ENCODE data around the gene RHOC.

The RHOC gene

DNA sequence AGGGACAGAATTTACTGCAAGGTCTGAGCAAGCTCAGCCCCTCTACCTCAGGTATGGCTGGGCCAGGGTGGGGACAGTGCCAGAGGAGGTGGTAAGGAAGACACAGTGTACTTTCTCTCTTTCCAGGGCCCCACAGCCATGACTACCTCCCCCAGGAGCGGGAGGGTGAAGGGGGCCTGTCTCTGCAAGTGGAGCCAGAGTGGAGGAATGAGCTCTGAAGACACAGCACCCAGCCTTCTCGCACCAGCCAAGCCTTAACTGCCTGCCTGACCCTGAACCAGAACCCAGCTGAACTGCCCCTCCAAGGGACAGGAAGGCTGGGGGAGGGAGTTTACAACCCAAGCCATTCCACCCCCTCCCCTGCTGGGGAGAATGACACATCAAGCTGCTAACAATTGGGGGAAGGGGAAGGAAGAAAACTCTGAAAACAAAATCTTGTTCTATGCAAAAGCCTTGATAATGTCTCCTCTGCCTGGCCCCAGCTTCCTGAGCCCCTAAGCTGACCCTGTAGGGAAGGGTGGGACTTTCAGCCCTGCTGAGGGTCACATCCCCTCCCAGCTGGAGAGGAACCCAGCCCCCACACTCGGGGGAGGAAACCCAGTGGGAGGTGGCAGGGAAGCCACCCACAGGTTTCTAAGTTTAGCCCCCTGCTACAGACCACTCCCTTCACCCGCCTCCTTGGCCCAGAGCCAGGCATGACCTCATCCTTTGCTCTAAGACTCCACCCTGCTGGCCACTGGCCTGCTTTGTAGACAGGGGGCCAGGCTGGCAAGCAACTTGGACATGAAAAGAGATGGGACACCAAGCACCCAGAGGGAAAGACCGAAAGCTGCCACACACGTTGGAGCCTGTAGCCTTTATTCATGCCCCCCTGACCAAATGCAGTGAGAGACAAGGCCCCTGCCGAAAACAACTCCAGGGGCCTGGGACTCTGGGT, 6.4 kb downstream of the RHOC start:
- no peak overlapping the region for H3K4me3 ChIP-seq (ENCODE audit: low read depth, low read length, poor library complexity, severe bottlenecking)
- H3K4me2 ChIP-seq (ENCODE audit: low read length), result peak overlapping the region; percentile 58
- H4K20me1 ChIP-seq (ENCODE audit: insufficient read depth, low read length), result no peaks in the 10 kb centered on the region
- no peaks in the 10 kb centered on the region for H3K79me2 ChIP-seq (ENCODE audit: insufficient read depth, low read length)
- H3K9ac ChIP-seq (ENCODE audit: low read length), result peak overlapping the region; percentile 23; the same call in 1 of the 2 replicates
- no peaks in the 10 kb centered on the region for H3F3A ChIP-seq (ENCODE audit: insufficient read depth, low read length)
- H3K4me1 ChIP-seq (ENCODE audit: insufficient read depth, low read length, severe bottlenecking), result peaks cover 24% of the 10 kb centered on the region
- H3K9me2 ChIP-seq (ENCODE audit: low read depth, low read length), result no peaks in the 10 kb centered on the region
- H3K9me3 ChIP-seq (ENCODE audit: low read length), result no peaks in the 10 kb centered on the region
- H3K27ac ChIP-seq (ENCODE audit: low read depth, low read length, poor library complexity, severe bottlenecking), result peak overlapping the region; percentile 65
- H2AFZ ChIP-seq (ENCODE audit: low read length), result no peak overlapping the region
- no peaks in the 10 kb centered on the region for H3K27me3 ChIP-seq (ENCODE audit: insufficient read depth, low read length)
- peaks cover 6% of the 10 kb centered on the region; the same call in 1 of the 2 replicates for H3K36me3 ChIP-seq (ENCODE audit: insufficient read depth, low read length)
- no peak for TF ChIP-seq EZH2 (IDR thresholded peaks at IDR 0.05; ENCODE audit: borderline replicate concordance, low read length)
- TF ChIP-seq, protein P1, sequence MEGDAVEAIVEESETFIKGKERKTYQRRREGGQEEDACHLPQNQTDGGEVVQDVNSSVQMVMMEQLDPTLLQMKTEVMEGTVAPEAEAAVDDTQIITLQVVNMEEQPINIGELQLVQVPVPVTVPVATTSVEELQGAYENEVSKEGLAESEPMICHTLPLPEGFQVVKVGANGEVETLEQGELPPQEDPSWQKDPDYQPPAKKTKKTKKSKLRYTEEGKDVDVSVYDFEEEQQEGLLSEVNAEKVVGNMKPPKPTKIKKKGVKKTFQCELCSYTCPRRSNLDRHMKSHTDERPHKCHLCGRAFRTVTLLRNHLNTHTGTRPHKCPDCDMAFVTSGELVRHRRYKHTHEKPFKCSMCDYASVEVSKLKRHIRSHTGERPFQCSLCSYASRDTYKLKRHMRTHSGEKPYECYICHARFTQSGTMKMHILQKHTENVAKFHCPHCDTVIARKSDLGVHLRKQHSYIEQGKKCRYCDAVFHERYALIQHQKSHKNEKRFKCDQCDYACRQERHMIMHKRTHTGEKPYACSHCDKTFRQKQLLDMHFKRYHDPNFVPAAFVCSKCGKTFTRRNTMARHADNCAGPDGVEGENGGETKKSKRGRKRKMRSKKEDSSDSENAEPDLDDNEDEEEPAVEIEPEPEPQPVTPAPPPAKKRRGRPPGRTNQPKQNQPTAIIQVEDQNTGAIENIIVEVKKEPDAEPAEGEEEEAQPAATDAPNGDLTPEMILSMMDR (IDR thresholded peaks at IDR 0.05; ENCODE audit: low read length), result no peak

DNA sequence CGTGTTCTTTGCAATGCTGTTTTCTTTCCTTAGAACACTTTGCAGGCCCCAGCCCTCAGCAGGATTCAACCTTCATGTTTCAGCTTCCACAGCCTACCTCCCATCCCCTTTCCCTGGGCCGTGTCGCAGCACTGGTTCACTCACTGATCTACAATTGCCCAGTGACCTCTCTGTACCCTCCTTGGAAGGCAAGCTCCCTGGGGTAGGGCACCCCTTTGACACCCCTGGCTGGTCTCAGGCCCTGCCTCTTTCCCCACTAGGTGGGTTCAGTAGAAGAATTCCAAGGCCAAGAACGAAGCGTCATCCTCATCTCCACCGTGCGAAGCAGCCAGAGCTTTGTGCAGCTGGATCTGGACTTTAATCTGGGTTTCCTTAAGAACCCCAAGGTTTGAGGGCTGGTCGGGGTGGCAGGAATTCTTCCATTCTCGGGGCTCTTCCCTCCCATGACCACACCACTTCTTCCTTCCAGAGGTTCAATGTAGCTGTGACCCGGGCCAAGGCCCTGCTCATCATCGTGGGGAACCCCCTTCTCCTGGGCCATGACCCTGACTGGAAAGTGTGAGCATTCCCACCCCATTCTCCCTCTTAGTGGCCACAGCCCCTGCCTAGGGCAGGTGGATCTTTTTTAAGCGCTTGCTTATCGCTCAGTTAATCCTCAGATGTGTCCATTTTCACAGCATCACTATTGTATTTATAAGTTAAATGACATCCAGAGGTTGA, 7.3 kb downstream of the RHOC start:
- Histone ChIP-seq H4K20me1 (ENCODE audit: insufficient read depth, low read length) (no peaks in the 10 kb centered on the region), H3K9me2 (ENCODE audit: low read depth, low read length) (no peaks in the 10 kb centered on the region), H3K4me2 (ENCODE audit: low read length) (no peak overlapping the region), H3K9ac (ENCODE audit: low read length) (no peak overlapping the region), H3F3A (ENCODE audit: insufficient read depth, low read length) (no peaks in the 10 kb centered on the region), H3K4me3 (ENCODE audit: low read depth, low read length, poor library complexity, severe bottlenecking) (no peak overlapping the region), H3K9me3 (ENCODE audit: low read length) (no peaks in the 10 kb centered on the region), H3K79me2 (ENCODE audit: insufficient read depth, low read length) (no peaks in the 10 kb centered on the region), H3K36me3 (ENCODE audit: insufficient read depth, low read length) (peaks cover 15% of the 10 kb centered on the region), H3K4me1 (ENCODE audit: insufficient read depth, low read length, severe bottlenecking) (peaks cover 14% of the 10 kb centered on the region), H3K27ac (ENCODE audit: low read depth, low read length, poor library complexity, severe bottlenecking) (no peak overlapping the region), H3K27me3 (ENCODE audit: insufficient read depth, low read length) (no peaks in the 10 kb centered on the region), H2AFZ (ENCODE audit: low read length) (no peak overlapping the region)
- TF ChIP-seq, protein P1 (IDR thresholded peaks at IDR 0.05; ENCODE audit: low read length), result no peak
- TF ChIP-seq EZH2 (IDR thresholded peaks at IDR 0.05; ENCODE audit: borderline replicate concordance, low read length), result no peak

DNA sequence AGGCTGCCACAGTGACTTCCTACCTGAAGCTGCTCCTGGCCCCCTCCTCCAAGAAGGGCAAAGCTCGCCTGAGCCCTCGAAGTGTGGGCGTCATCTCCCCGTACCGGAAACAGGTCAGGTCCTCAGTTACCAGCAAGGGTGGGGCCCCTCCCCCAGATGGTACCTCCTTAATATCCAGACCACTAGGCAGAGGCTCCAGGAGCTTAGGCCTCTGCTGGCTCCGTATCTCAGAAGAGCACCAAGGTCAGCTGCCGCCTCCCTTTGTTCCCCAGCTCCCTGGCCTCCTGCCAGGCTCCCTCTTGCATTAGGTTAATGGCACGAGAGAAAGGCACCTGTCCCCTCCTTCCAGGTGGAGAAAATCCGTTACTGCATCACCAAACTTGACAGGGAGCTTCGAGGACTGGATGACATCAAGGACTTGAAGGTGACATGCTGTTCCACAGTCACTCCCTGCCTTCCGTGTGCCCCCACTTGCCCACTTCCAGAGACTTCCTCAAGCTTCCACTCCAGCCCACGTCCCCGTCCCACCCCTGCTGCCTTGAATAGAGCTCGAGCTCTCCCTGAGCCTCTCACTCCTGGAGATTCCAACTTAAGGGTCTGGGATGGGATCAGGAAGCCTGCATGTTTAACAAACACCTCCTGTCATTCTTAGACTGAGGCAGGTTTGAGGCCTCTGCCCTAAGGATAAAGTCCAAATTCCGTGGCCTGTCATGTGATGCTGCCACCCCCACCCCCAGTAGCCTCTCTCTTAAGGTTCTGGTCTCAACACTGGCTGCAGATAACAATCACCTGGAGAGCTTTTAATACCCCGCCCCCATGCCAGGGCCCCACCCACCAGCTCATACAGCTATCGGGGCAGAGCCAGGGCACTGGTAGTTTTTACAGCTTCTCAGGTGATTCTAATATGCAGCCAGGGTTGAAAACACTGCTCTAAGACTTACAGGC, 8.3 kb downstream of the RHOC start:
- H3K4me1 ChIP-seq (ENCODE audit: insufficient read depth, low read length, severe bottlenecking), result peaks cover 14% of the 10 kb centered on the region
- H3K27me3 ChIP-seq (ENCODE audit: insufficient read depth, low read length), result no peaks in the 10 kb centered on the region
- no peak overlapping the region for H3K4me2 ChIP-seq (ENCODE audit: low read length)
- H3K9me3 ChIP-seq (ENCODE audit: low read length), result no peaks in the 10 kb centered on the region
- H4K20me1 ChIP-seq (ENCODE audit: insufficient read depth, low read length), result no peaks in the 10 kb centered on the region
- H2AFZ ChIP-seq (ENCODE audit: low read length), result no peak overlapping the region
- no peak overlapping the region for H3K4me3 ChIP-seq (ENCODE audit: low read depth, low read length, poor library complexity, severe bottlenecking)
- H3K9me2 ChIP-seq (ENCODE audit: low read depth, low read length), result no peaks in the 10 kb centered on the region
- H3K36me3 ChIP-seq (ENCODE audit: insufficient read depth, low read length), result peaks cover 21% of the 10 kb centered on the region
- H3F3A ChIP-seq (ENCODE audit: insufficient read depth, low read length), result no peaks in the 10 kb centered on the region
- no peak overlapping the region for H3K27ac ChIP-seq (ENCODE audit: low read depth, low read length, poor library complexity, severe bottlenecking)
- H3K79me2 ChIP-seq (ENCODE audit: insufficient read depth, low read length), result no peaks in the 10 kb centered on the region
- no peak overlapping the region for H3K9ac ChIP-seq (ENCODE audit: low read length)
- TF ChIP-seq, protein P1 (IDR thresholded peaks at IDR 0.05; ENCODE audit: low read length), result no peak
- TF ChIP-seq EZH2 (IDR thresholded peaks at IDR 0.05; ENCODE audit: borderline replicate concordance, low read length), result no peak
